ENCODE results near the gene MYO5C.

Gene MYO5C

DNA sequence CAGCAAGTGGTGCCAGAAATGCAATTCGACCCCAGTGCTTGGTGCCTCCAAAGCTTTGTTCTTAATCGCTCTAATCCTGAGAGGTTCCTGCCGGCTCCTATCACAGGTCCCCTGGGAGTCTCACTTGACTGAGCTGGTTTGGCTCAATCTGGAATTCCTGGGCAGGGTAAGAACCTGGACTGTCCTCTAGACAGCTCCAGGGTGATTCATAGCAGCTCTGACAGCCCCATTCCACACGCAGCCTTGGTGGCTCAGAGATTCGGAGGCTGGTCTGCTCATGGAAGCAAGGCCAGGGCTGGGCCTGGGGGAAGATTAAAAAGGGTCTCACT is 37.9 kb downstream of the MYO5C start:
- DNase-seq (ENCODE audit: low read depth): peak; percentile 15
- TF ChIP-seq, protein P1, sequence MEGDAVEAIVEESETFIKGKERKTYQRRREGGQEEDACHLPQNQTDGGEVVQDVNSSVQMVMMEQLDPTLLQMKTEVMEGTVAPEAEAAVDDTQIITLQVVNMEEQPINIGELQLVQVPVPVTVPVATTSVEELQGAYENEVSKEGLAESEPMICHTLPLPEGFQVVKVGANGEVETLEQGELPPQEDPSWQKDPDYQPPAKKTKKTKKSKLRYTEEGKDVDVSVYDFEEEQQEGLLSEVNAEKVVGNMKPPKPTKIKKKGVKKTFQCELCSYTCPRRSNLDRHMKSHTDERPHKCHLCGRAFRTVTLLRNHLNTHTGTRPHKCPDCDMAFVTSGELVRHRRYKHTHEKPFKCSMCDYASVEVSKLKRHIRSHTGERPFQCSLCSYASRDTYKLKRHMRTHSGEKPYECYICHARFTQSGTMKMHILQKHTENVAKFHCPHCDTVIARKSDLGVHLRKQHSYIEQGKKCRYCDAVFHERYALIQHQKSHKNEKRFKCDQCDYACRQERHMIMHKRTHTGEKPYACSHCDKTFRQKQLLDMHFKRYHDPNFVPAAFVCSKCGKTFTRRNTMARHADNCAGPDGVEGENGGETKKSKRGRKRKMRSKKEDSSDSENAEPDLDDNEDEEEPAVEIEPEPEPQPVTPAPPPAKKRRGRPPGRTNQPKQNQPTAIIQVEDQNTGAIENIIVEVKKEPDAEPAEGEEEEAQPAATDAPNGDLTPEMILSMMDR (IDR thresholded peaks at IDR 0.05; ENCODE audit: low read depth, low read length, missing control alignments): no peak
- H3K4me3 ChIP-seq (ENCODE audit: low read depth, low read length): no peak overlapping the region
- in situ Hi-C loops (cut with HindIII; ENCODE audit: low sequenced_read_pairs): loop anchor here (5.0 kb wide), 1 partner anchor 480 kb away; no protein-coding TSS in a partner anchor

DNA sequence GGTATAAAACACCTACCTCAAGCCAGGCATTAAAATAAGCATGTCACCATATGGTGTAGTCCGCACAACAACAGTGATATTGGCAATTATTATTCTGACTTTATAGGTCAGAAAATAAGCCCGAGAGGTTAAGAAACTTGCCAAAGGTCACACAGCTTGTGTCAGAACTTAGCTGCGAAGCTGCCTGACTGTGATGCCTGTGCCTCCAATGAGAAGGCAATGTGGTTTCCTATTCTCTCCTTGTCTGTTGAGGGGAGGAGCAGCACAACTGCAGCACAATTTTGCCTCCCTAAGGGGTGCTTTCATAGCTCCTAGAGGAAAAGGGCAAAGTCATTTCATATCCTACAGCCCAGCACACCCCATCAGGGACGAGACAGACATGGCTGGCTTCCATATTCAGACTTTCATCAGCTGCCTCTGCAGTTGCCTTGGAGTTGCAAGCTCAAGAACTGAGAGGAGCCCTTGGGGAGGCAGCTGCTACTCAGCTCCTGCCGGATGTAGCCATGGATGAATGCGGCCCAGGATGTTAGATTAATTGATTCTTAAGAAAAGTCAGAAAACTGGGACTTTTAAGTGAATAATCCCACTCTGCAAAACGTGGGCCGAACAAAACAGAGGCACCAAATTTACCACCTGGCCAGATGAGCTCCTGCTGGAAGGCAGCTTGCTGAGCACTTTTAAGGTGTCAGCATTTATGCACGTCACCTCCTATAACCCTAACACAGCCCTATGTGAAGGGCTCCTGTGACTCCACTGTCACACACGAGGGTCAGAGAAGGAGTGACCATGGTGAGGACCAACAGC is 38.5 kb downstream of the MYO5C start:
- H3K4me3 ChIP-seq (ENCODE audit: low read depth, low read length): no peak overlapping the region
- in situ Hi-C loops (cut with HindIII; ENCODE audit: low sequenced_read_pairs): loop anchor here (5.0 kb wide), 1 partner anchor 480 kb away; no protein-coding TSS in a partner anchor
- TF ChIP-seq, protein P1 (IDR thresholded peaks at IDR 0.05; ENCODE audit: low read depth, low read length, missing control alignments): no peak
- no peak for DNase-seq (ENCODE audit: low read depth)

DNA sequence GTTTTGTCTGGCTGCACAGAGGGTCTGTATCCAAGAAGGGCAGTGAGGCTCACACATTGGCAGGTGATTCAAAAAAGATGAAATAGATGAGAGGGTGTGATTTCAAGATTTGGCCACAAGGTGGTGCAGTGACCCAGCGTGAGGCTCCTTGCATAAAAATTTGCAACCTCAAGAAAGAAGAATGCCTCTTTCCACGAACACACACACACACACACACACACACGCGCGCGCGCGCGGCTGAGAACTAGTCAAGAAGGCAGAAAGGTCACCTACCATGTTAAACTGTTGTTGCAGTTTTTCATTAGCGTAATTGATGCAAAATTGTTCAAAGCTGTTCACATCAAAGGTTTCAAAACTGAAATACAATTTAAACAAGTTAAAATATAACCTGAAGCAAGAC is 39.2 kb downstream of the MYO5C start:
- in situ Hi-C loops (cut with HindIII; ENCODE audit: low sequenced_read_pairs): loop anchor here (5.0 kb wide), 1 partner anchor 481 kb away; no protein-coding TSS in a partner anchor
- DNase-seq (ENCODE audit: low read depth): peak; percentile 72
- TF ChIP-seq, protein P1 (IDR thresholded peaks at IDR 0.05; ENCODE audit: low read depth, low read length, missing control alignments): peak; percentile 70
- no peak overlapping the region for H3K4me3 ChIP-seq (ENCODE audit: low read depth, low read length)

DNA sequence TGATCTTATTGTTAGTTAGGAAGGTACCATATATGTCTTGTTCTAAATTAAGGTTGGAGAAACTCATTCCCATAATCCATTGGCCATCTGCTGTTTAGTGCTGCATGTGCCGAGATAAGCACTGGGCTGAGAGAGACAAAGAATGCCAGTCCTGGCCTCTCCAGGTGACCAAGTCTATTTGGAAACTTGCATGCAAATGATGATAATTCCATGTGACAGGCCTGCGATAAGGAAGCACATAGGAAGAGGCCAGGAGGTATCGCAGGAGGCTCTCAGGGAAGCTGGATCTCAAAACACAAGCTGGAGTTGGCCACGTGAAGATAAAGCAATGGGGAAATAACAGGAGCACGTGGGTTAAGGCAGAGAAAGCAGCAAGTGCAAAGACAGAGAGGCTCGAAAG is 39.7 kb downstream of the MYO5C start:
- DNase-seq (ENCODE audit: low read depth): no peak
- TF ChIP-seq, protein P1 (IDR thresholded peaks at IDR 0.05; ENCODE audit: low read depth, low read length, missing control alignments): no peak
- in situ Hi-C loops (cut with HindIII; ENCODE audit: low sequenced_read_pairs): loop anchor here (5.0 kb wide), 1 partner anchor 481 kb away; no protein-coding TSS in a partner anchor
- no peak overlapping the region for H3K4me3 ChIP-seq (ENCODE audit: low read depth, low read length)

DNA sequence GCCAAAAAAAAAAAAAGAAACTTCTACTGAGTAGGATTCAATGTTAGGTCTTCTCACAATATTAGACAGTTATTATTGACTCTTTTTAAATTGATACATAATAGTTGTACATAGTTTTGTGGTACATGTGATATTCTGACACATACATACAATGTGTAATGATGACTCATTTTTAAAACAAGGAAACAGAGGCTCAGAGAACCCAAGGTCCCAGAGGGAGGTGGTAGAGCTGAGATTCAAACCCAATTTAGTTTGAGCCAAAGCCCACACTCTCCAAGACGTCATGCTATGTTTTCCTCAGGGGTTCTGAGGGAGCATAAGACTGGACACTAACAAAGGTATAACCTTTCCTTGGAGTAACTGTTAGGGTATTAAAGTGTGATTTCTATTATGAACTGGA is 40.6 kb downstream of the MYO5C start:
- TF ChIP-seq, protein P1 (IDR thresholded peaks at IDR 0.05; ENCODE audit: low read depth, low read length, missing control alignments): no peak
- peak; percentile 18 for DNase-seq (ENCODE audit: low read depth)
- in situ Hi-C loops (cut with HindIII; ENCODE audit: low sequenced_read_pairs): loop anchor here (5.0 kb wide), 1 partner anchor 482 kb away; no protein-coding TSS in a partner anchor
- H3K4me3 ChIP-seq (ENCODE audit: low read depth, low read length): no peak overlapping the region

DNA sequence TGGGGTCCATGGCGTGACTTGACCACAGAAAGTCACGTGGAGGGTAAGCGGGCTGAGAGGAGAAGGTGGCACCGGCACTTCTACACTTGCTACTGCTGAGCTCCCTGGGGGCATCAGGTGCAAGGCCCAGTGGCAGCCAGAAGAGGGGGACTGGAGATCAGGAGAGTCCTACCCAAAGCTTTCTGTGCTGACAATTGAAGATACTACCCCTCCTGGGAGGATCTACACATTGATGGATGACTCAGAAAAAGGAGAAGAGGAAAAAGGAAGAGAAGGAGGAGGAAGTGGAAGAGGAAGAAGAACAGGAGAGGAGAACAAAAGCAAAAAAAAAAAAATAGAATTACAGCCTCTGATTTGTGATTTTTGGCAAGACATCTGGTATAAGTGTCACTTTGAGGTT is 41.2 kb downstream of the MYO5C start:
- in situ Hi-C loops (cut with HindIII; ENCODE audit: low sequenced_read_pairs): no loop called here
- no peak overlapping the region for H3K4me3 ChIP-seq (ENCODE audit: low read depth, low read length)
- DNase-seq (ENCODE audit: low read depth): no peak
- TF ChIP-seq, protein P1 (IDR thresholded peaks at IDR 0.05; ENCODE audit: low read depth, low read length, missing control alignments): no peak

Data from astrocyte of the cerebellum (primary cell).